Cortex of kidney (tissue), 1 donor: Measurements from ENCODE around the gene FZD8.

Source experiments
- DNase-seq: peaks from one replicate; lab custom pipeline; 2025; lab: John Stamatoyannopoulos, UW

The FZD8 gene

DNA sequence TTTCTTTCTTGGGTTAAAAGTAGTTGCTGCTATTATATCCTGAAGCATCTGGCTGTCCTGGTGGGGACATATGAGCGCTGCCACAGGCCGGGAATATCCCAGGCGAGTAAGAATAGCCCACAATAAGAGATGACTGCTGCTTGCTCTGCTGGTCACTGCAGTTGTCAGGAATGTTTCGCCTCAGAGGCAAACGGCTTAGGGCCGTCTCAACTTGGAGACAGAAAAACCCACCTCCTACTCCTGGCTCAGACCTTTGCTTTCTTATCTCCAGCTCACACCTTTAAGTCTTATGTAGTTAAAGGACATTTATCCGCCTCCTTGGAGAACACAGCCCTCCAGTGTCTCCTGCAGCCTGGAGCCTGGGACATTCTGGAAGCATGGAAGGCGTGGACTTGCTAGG is 36.9 kb downstream of the FZD8 start, which contains the start of gene GJD4:
Gene GJD4, plus strand, starts transcription at position 151 of the 400 bp plus-strand sequence. Its CDS starts 227 bp downstream, at position 378.
- no peak for DNase-seq

DNA sequence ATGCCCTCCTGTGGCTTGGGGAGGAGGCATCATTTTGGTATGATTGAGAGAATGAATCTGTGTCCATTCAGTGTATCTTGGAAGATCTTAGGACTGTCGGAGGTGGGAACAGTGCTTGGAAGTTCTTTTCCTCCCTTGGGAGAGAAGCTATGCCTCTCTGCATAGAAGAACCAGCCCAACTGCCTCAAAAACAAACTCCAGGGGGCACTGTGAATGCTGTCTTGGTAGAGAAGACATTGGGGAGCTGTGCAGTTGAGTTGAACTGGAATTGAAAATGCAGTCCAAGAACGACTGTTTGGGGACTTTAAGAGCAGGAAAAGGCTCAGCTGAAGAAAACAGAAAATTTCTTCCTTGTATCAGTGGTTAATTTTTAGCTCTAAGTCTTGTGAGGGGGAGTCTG is 41.9 kb downstream of the FZD8 start:
- DNase-seq = no peak

DNA sequence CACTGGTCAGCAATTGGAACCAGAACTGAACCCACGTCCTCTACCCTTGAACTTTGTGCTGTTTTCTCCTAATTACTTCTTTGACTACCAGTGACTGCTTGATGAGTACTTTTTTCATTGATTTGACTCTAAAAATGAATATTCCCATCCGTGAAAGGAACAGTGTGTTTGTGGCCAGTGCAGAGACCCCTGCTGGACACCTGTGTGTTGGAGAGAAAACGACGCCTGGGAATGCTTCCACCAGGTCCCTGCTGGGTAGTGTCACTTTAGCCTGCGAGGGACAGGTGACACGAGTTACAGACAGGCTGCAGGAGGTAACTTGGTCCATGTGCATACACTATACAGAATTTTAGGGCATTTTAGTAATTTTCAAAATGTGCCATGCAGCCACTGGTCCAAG is 43.7 kb downstream of the FZD8 start:
- DNase-seq = no peak

DNA sequence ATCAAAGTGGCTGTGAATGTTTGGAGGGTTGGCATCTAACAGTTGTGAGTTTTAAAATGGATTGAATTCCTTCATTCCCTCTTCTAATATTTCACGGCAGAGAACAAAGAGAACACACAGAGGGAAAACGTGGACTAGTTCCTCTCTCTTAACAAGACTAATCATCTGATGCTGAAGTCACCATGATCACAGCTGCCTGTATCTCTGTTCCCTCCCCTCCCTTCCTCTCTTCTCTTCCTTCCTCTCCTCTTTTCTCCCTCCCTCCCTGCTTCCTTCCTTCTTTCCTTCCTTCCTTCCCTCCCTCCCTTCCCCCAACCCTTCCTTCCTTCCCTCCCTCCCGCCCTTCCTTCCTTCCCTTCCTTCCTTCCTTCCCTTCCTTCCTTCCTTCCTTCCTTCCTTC is 47.0 kb downstream of the FZD8 start:
- DNase-seq = no peak

DNA sequence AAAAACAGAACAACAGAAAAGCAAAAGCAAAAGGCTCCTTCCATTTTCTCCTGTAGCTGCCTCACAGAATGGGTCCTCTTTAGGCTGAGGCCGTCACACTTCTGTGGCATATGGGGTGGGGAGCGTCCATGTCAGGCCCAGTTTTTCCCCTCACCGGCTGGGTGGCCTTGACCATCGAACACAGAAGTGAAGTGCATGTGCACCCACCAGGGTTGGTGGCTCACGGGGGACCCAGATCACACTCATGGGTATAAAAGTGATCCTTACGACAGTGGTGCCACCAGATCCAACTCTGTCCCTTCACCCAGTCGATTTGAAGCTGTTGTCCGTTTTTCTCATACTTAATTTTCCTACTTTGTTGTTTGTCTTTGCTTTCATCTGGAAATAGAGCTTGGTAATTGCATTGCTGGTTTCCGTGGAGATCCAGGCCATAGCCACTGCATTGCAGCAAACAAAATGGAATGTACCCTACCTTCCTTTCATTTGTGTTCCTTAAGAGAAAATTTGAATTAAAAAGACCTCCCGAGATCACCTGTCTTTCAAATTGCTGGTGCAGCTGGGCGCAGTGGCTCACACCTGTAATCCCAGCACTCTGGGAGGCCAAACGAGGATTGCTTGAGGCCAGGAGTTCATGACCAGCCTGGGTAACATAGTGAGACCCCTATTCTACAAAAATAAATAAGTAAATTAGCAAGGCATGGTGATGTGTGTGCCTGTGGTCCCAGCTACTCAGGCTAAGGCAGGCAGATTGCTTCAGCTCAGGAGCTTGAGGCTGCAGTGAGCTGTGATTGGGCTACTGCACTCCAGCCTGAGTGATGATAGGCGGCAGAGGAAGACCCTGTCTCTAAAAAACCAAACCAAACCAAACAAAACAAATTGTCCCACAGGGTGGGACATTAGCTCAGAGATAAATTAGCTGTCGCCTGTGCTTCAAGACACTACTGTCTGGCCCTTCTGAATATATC is 47.7 kb downstream of the FZD8 start:
- no peak for DNase-seq

DNA sequence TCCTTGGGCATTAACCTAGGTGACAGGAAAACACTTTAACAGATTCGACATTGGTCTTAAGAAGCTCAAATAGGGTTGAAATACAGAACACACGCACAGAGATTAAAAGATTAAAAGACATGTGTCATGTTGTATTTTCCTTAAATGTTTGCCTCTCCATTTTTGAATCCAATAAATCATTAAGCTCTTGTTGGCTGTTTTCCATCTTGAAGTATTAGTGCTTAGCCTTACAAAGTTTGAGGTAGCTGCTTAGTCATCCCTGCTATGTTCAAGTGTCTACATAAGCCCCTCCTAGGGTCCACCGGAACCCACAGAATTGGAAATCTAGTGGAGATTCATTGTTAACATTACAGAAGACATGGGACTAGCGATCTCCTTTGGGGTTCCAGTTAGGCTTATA is 49.7 kb downstream of the FZD8 start:
- DNase-seq = no peak

DNA sequence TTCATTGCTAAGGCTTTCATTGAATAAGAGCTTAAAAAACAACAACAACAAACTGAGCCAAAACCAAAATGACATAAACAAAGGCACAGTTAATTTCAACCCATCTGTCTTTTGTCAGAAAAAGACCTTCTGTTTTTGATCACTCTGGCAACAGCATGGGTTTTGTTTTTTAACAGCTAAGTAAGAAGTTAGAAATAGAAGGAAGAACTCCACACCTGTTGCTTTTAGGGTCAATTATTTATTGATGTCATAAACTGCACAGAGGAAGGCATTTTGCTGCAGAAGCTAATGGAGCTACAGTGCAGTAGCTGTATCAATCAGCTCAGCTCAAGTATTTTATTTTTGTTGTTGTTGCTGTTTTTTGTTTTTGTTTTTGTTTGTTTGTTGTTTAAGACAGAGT is 53.3 kb downstream of the FZD8 start:
- no peak for DNase-seq
